Inflammatory macrophage treated with lipopolysaccharide for 1 hour (primary cell): ENCODE measurements around the gene RNF125.
"Not testable (repeated sequence)": the region's sequence is repeated elsewhere in the genome, so short reads cannot be mapped to it uniquely, and the experiment has no call there.

Experiments used
- DNase-seq, 2 donors: peaks; one replicate each; pipeline ENCODE4 v3.0.0-alpha.2; 2020 to 2022

RNF125 gene

DNA sequence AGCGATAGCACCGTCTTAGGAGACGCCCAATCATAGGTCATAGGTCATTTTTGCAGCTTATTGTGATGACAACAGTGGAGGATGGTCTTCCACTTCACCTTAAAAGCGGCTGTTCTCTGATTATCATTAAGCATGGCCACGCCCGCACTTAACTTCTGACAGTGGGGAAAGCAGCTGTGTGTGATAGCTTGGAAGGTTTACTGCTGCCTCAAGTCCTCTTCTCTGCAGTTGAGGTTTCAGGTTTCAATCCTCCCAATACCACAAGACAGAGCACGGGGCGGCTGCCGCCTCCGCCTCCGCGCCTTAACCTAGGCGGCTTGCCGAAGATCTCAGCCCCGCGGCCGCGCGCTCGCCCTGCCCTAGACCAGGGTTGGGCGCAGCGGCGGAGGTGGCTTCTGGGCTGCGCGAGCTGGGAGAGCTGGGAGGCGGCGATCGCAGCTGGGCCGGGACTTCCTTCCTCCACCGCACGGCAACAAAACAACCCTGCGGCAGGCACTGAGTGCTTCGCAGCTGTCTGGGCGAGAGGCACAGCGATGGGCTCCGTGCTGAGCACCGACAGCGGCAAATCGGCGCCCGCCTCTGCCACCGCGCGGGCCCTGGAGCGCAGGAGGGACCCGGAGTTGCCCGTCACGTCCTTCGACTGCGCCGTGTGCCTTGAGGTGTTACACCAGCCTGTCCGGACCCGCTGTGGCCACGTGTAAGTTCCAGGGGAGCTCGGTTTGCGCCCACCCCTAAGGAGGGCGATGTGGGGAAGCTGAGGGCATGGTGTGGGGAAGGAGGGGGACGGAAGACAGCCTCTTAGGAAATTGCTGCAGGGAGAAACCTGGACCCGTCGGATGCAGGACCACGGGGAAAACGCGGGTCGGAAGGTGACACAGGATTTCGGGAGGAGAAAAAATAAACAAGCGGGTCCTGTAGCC, at the start of gene RNF125:
RNF125 (plus strand) TSS at position 495 of the 920 bp plus-strand sequence; CDS start at position 534, 39 bp downstream.
- peak; percentile 73 to 76 for DNase-seq

DNA sequence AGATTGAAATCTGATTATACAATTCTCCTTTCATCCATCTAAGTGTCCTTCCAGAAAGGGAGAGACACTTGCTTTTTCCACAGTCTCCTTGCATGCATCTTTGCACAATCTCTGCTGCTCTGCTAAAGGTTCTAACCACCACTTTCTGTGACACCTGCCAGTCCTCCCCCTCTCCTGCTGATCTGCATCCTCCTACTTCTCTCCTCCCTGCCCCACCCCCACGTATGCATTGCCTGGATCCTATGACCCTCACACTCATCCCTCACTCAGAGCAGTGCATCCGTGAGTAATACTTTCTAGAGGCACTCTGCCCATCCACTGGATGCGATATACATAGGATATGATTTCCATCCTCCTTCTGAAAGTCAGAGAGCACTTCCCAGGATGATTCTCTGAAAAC, 48.0 kb upstream of the RNF125 start:
- DNase-seq, result no peak

DNA sequence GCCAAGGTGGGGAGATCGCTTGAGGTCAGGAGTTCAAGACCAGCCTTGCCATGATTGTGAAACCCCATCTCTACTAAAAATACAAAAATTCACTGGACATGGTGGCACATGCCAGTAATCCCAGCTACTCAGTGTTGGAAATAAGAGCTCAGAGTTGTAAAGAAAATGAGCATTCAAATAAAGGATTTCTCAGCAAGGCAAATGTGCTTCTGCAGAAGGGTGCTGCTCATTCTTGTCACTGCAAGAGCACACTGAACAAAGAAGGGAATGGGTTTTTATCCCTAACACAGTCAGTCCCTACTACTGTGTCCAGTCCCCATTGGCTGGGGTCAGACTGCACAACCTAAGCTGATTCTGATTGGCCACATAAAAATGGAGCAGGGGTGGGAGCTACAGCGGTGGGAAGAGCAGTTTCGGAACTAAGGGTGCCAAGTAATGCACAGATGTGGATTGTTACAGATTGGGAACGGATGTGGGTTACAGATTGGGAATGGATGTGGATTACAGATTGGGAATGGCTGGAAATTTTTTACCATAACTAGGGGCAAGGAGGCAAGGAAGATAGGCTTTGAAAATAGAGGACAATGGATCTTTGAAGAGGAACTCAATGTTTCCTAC, 44.6 kb upstream of the RNF125 start:
- no peak for DNase-seq

DNA sequence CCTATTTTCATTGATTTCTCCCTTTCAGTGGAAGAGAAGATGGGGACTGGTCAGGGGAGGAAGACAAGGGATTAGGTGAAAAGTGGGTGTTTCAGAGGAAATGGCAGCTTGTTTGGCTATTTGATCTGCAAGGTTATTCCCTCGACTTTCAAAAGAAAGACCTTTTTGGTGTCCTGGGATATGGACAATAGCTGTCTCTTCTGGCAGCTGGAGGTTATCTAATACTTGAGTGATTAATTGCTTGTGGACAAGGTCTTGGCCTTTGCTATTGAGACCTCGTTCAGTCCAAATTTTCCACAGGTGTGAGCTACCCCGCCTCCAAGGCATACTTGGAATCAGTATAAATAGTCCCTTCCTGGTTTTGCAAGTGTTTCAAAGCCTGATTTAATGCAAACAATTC, 42.4 kb upstream of the RNF125 start:
- no peak for DNase-seq

DNA sequence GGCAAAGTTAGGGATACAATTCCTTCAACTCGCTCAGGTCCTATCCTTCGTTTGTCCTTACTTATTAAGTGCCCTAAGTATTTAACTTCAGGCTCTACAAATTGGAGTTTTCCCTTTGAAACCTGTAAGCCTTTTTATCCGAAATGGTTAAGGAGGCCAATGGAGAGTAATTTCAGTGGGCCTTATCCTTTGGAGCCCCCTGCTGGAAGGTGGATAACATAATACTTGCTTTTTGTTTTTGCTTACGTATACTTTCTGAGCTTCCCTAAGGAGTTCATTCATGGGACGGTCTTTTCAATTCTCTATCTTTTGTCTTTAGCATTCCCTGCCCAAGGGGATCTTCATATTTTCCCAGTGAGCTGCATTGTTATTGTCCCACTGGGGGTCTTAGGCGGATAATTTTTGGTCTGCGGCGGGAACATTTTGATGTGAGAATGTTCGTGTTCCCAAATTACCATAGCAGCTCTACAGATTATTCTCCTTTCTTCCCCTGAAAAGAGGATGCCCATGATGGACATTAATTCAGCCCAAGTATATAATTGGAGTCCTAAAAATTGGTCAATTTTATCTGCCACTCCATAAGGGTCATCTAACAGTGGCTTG, 41.3 kb upstream of the RNF125 start:
- DNase-seq, result peak; percentile 10 to 50

DNA sequence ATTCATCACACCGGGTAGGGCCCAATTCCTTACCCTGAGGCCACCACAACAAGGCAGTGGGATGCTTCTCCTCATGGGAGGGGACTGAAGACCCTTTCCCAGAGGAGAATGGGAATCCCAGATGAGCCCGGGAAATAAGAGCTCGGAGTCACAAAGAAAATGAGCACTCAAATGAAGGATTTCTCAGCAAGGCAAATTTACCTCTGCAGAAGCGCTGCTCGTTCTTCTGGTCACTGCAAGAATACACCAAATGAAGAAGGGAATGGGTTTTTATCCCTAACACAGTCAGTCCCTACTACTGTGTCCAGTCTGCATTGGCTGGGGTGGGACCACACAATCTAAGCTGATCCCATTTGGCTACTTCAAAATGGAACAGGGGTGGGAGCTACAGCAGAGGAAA, 40.0 kb upstream of the RNF125 start:
- DNase-seq, result no peak

DNA sequence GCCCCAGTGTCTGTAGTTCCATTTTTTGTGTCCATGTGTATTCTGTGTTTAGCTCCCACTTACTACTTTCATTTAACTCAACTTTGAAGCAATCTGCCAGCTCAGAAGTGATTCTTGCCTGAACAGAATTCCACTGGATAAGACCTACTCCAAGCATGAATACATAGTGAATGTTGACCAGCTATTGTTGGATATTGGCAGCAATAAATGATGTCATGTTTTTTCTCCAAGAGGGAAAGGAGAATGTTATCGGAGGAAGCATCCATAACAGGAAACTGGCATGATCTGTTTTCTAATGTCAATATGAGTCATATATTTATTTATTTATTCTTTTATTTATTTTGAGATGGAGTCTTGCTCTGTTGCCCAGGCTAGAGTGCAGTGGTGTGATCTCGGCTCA, 38.9 kb upstream of the RNF125 start:
- no peak for DNase-seq

DNA sequence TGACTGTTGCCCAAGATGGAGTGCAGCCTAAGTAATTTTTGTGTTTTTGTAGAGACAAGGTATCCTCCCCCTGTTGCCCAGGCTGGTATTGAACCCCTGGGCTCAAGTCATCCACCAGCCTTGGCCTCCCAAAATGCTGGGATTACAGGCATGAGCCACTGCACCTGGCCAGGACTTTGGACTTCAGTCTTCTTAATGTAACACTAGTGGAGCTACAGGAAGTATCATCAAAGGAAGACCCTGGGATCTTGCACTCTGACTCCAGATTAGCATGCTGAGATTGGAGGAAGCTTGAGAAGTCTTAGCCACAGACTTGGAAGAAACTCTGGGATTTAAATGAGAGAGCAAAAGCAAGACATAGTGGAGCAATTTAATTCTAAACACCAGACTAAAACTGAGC, 37.8 kb upstream of the RNF125 start:
- DNase-seq, result no peak

DNA sequence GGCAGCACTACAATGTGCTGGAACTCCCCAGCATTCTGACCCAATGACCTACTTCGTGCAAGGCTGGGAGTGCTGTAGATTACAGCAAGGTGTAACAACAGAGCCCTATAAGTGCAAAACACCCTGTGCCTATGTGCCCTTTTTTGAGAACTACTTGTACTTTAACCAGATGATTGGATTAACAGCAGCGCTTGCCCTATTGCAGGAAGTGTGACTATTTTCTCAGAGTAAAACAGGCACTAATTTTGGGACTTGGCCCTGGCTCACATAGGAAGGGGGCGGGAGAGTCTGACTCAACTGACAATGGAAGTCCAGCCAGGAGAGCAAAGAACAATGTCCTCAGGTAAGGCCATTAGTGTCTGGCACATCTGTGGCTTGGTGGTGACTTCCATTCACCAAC, 35.6 kb upstream of the RNF125 start:
- DNase-seq, result no peak

DNA sequence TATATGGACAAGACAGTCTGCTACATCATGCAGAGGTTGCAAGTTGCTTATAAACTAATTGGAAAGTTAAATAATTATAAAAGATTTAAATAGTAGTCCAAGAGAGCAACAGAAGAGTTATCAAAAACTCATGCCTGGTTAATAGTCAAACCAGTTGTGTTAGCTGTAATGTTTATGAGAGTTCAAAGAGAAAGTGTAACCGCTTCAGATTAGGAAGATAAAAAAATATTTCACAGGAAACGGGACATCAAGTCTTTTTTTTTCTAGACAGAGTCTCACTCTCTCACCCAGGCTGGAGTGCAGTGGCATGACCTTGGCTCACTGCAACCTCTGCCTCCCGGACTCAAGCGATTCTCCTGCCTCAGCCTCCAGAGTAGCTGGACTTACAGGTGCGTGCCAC, 34.6 kb upstream of the RNF125 start:
- DNase-seq, result no peak

DNA sequence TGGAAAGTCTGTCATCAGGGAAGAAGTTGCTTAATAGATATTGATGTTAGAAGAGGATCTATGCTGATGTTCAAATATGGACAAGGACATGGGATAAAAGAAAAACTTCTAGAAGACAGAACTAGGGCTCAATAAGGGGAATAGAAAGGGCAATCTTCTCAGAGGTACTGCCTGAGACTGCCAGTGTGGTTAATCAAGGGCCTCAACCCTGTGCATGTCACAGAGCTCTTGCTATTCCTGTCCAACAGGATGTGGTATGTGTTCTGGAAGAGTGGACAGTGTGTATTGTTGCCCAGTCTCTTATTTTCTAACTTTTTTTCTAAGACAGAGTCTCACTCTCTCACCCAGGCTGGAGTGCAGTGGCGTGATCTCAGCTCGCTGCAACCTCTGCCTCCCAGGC, 27.8 kb upstream of the RNF125 start:
- no peak for DNase-seq

DNA sequence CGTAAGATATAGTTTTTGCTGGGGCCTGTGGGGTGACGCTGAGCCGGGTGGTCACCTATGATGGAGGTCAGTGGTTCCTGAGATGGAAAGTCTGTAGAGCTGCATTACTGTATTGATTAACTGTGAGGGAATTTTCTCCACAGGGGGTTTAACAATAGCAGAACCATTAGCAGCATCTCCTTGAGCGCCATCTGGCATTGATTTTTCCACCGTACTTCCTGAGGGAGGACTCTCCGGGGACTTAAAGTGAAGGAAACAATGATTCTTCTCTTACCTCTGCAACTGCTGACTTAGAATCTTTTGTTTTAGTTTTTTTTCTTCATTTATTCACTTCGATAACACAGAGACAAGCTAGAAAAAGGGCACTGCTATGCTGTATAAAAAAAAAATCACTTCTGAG, 22.6 kb upstream of the RNF125 start:
- DNase-seq, result no peak

DNA sequence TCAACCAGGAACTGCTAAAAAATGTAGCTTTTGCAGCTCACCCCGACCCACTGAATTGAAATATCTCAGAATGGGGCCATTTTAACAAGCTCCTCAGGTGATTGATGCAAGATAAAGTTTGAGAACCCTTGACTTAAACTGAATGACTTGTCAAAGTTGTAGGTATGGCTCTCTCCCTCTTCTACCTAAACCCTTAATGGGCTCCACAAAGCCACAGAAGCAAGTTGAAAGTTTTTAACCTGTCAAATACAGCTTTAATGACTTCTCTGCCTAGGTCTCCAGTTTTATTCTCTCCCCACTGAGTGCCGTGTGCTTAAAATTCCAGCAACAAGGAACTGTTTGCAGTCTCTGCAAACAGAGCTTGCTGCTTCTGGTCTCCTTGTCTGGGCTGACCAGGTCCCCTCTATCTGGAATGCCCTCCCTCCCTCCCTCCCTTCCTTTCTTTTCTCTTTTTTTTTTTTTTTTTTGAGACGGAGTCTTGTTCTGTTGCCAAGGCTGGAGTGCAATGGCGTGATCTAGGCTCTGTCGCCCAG, 19.7 kb upstream of the RNF125 start:
- no peak for DNase-seq

DNA sequence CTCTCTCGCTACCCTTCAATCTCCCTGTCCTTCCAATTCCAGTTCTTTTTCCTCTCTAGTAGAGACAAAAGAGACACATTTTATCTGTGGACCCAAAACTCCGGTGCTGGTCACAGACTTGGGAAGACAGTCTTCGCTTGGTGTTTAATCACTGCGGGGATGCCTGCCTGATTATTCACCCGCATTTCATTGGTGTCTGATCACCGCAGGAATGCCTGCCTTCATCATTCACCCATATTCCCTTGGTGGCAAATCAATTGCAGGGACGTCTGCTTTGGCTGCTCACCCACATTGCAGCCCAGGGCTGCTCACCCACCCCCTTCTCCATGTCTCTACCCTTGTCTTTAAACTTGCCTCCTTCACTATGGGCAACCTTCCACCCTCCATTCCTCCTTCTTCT, 17.5 kb upstream of the RNF125 start:
- DNase-seq, result not testable (repeated sequence)

DNA sequence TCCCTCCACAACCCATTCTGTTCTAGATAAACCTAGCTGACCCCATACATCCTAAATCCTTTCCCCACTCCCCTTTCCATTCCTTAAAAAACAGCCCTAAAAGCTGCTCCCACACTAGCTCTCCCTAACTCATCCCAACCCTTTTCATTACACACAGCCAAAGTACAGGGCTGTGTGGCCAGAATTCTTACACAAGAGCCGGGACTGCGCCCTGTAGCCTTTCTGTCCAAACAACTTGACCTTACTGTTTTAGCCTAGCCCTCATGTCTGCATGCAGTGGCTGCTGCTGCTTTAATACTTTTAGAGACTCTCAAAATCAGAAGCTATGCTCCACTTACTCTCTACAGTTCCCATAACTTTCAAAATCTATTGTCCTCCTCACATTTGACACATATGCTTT, 14.8 kb upstream of the RNF125 start:
- DNase-seq, result not testable (repeated sequence)

DNA sequence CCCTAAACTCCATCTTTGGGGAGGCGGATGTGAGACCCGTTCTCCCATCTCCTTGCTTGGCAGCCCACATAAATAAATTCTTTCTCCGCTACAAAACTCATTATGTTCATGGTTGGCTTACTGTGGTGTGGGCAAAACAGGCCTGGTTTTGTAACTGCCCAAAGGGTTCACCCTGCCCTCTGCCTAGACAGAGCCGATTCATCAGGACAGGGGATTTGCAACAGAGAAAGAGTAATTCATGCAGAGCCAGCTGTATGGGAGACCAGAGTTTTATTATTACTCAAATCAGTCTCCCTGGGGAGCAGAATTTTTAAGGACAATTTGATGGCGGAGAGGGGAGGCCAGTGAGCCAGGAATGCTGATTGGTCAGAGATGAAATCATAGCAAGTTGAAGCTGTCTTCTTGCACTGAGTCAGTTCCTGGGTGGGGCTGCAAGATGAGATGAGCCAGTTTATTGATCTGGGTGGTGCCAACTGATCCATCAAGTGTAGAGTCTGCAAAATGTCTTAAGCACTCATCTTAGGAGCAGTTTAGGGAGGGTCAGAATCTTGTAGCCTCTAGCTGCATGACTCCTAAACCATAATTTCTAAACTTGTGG, 8.4 kb upstream of the RNF125 start:
- DNase-seq, result no peak

DNA sequence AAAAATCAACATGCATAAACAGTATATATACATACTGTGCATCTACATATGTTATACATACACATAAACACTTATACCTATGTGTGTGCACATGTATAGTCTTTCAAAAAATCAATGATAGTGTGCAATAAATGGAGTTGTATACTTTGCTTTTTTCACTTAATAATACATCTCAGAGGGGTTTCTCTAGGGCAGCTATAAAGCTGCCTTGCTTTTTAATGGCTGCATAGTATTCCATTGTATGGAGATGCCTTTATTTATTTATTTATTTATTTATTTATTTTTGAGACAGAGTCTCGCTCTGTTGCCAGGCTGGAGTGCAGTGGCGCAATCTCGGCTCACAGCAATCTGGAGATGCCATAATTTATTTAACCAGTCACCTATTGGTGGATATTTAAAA, 7.4 kb upstream of the RNF125 start:
- no peak for DNase-seq

DNA sequence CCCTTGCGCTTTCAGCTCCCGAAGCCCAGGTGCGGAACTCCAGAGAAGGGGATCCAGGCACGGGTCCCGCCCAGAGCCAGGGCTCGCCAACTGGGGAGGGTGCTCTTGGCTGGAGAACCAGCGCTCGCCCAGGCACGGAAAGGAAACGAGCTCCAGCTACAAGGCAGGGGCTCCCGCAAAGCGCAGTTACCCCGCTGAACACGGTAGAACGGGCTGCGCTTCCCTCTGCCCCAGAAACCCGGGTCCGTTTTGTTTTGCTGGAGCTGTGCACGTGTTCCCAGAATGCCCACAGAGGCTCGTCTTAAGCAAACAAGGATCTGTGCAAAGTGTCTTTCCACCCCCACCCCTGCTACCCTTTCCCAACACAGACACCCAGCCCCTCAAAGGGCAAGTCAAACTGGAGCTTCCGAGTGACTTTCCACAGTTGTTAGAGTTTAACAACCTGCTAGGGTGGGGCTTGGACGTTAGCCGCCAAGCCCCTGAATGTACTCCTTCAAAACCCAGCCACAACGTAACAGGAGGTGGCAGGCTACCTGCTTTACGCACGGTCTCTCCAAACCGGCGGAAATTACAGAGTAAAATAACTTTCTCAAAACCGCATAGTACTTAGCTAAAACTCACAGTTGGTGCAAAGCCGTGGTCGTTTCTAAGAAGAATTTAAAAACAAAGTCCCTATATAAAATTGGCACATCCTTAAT, 775 bp downstream of the RNF125 start:
- peak; percentile 11 to 24 for DNase-seq

DNA sequence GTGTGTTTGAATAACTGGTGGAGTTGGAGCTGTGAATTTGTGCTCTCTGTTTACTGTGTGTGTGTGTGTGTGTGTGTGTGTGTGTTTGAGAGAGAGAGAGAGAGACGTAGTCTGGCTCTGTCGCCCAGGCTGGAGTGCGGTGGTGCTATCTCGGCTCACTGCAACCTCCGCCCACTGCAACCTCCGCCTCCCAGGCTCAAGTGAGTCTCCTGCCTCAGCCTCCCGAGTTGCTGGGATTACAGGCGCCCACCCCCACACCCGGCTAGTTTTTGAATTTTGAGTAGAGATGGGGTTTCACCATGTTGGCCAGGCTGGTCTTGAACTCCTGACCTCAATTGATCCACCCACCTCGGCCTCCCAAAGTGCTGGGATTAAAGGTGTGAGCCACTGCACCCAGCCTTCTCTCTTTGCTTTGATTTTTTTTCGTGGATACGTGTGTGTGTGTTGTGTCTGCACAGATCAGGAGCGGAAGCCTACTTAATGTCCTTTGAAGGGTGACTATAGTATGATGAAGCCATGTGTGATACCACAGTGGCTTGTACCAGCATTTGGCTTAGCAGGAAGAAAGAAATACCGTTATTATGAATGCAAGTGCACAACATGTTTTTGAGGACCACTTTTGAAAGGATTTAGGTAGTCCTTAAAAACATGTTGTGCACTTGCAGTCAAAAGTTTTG, 1.5 kb downstream of the RNF125 start:
- not testable (repeated sequence) for DNase-seq

DNA sequence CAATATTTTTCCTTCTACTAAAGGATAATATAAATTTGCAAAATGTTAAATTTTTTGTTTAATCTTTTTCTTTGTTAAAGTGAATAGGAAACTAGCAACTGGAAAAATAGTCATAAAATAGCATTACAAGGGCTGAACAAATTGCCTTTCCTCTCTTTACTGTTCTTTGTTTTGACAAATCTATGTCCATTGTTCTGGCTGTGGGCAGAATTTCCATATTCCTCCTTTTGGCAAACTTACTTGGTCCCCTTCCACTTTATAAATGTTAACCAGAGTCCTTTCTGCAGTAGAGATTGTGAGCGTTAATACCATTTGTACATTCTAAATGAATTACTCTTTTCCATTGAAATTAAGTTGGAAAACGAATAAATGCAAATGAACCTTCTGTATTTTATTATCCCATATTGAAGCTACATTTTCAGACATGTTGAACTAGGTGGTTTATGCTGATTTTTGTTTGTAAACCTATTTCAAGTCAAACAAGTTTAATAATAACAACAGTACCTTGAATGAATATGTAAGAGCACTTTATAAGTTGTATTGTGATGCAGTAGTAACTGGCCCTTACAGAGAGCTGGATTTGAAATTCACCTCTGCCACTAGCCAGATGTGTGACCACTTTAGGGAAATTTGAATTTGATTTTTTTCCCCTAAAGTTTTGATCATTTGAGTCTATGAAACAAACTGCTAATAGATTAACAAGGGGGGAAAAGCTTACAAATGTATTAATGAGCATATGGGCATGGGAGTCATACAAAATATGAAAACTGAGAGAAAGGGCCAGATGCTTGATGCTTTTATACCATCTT, 3.3 kb downstream of the RNF125 start:
- no peak for DNase-seq

DNA sequence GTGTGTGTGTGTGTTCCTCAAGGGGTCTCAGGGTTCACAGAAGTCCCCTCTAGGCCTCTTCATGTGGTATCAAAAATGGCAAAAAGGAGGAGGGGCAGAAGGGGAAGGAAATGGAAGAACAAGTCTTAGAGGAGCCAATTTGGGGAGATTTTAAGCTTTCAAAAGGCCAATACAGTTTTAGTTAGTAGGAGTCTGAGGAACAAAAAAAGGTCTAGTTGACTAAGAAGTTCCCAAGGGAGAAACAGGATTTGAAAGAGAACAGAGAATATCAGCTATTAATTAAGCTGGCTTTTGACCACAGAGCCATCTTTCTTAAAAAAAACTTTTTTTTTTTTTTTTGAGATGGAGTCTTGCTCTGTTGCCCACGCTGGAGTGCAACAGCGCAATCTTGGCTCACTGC, 7.1 kb downstream of the RNF125 start:
- no peak for DNase-seq
